Activated B cell treated with CpG ODN at 0.5 μM for 24 hours (primary cell): ENCODE data around the gene SF3B4. TPM values are rescaled to one million over a fixed set of nuclear protein-coding genes. Genes with fewer than 3 reads are reported as not detected.

Experiments used
- ATAC-seq: fragments of 200-7000 bp; cut with Tn5 transposase; one replicate; pipeline ENCODE4 v1.10.0; 2021; ENCODE audit warnings: low read depth, mild to moderate bottlenecking, moderate library complexity
- CTCF ChIA-PET: fragments of 350-600 bp; sonication (Branson Sonifier 250); formaldehyde crosslinking; loops from one replicate; lab custom pipeline; 2021; ENCODE audit warnings: antibody characterized with exemption; lab: Charles Lee
- POLR2A ChIA-PET: fragments of 350-600 bp; sonication (Branson Sonifier 250); formaldehyde crosslinking; loops from one replicate; lab custom pipeline; 2021; ENCODE audit warnings: antibody characterized with exemption; lab: Charles Lee
- DNase-seq: peaks from one replicate; pipeline ENCODE4 v3.0.0; 2022
- H3K27ac Mint-ChIP-seq: one replicate; pipeline ENCODE4 v1.8.0; 2020; ENCODE audit warnings: mixed read lengths
- H3K27me3 Mint-ChIP-seq: one replicate; pipeline ENCODE4 v1.8.0; 2021; ENCODE audit warnings: mixed read lengths
- H3K36me3 Mint-ChIP-seq: one replicate; pipeline ENCODE4 v1.8.0; 2021; ENCODE audit warnings: low read depth, mixed read lengths
- H3K4me1 Mint-ChIP-seq: one replicate; pipeline ENCODE4 v1.8.0; 2021; ENCODE audit warnings: mixed read lengths
- H3K4me3 Mint-ChIP-seq: one replicate; pipeline ENCODE4 v1.8.0; 2020; ENCODE audit warnings: mild to moderate bottlenecking, mixed read lengths
- H3K9me3 Mint-ChIP-seq: one replicate; pipeline ENCODE4 v1.8.0; 2020; ENCODE audit warnings: mixed read lengths
- CTCF ChIP-seq: fragments of 200-600 bp; IDR thresholded peaks from one replicate; pipeline ENCODE4 v1.8.0; 2022; ENCODE audit warnings: antibody characterized with exemption, mild to moderate bottlenecking
- intact Hi-C: fragments of 100-400 bp; cut with micrococcal nuclease; formaldehyde crosslinking; loops from one replicate; pipeline ENCODE4 v1.15.1; 2024
- total RNA-seq: library from RNA; stranded (reverse); gene quantifications from 2 replicates; pipeline ENCODE4 v1.2.3, GENCODE V29; 2022

Gene SF3B4
- 80.8 and 86.2 TPM in 2 replicates for total RNA-seq

GRCh38 chr1:149927563-149928400 lies at the start of gene SF3B4:
Gene SF3B4 (minus strand): TSS chr1:149927803. CDS start chr1:149927759, 44 bp downstream.
- peak within 1 kb of the TSS; percentile 95 for H3K27ac Mint-ChIP-seq
- peaks cover 12% of the 10 kb centered on the region for H3K27me3 Mint-ChIP-seq
- peaks cover 36% of the 10 kb centered on the region for H3K4me1 Mint-ChIP-seq
- intact Hi-C loops = loop anchor here (1.0 to 2.0 kb wide), 4 partner anchors 28 to 260 kb away; partner anchors contain the start of gene BOLA1
- H3K36me3 Mint-ChIP-seq = peaks cover 43% of the 10 kb centered on the region
- ATAC-seq = peak; percentile 96
- DNase-seq = peak; percentile 94
- CTCF ChIA-PET = interaction anchor here (1.0 to 1.2 kb wide), 2 partner anchors 34 to 259 kb away, joined by 3 to 4 read pairs; no protein-coding TSS in a partner anchor
- H3K9me3 Mint-ChIP-seq = no peaks in the 10 kb centered on the region
- POLR2A ChIA-PET = interaction anchor here (0.6 to 5.7 kb wide), 19 partner anchors 11 to 436 kb away, joined by 3 to 122 read pairs (median 4); partner anchors contain the start of genes PLEKHO1, RPRD2 and VPS45
- no peak for TF ChIP-seq CTCF
- peak within 1 kb of the TSS; percentile 98 for H3K4me3 Mint-ChIP-seq

- Mint-ChIP-seq H3K27ac (no peak overlapping the region), H3K36me3 (no peaks in the 10 kb centered on the region), H3K9me3 (no peaks in the 10 kb centered on the region), H3K4me3 (no peak overlapping the region), H3K27me3 (no peaks in the 10 kb centered on the region), H3K4me1 (peaks cover 4% of the 10 kb centered on the region)
- TF ChIP-seq CTCF = no peak
- POLR2A ChIA-PET = no interaction called here
- intact Hi-C loops = no loop called here
- no peak for ATAC-seq
- CTCF ChIA-PET = no interaction called here
- DNase-seq = no peak
Measured at GRCh38 chr1:149977345-149977744, 49.7 kb upstream of the SF3B4 start.

- Mint-ChIP-seq H3K36me3 (peaks cover 5% of the 10 kb centered on the region), H3K27ac (no peak overlapping the region), H3K4me3 (no peak overlapping the region), H3K9me3 (no peaks in the 10 kb centered on the region), H3K4me1 (peaks cover 2% of the 10 kb centered on the region), H3K27me3 (no peaks in the 10 kb centered on the region)
- POLR2A ChIA-PET = no interaction called here
- TF ChIP-seq CTCF = no peak
- CTCF ChIA-PET = interaction anchor here (1.0 kb wide), 1 partner anchor 10 kb away, joined by 3 read pairs; no protein-coding TSS in a partner anchor
- no peak for ATAC-seq
- intact Hi-C loops = no loop called here
- no peak for DNase-seq
Measured at GRCh38 chr1:149972547-149972946, 44.9 kb upstream of the SF3B4 start.

GRCh38 chr1:149967646-149968045 lies 40.0 kb upstream of the SF3B4 start:
- Mint-ChIP-seq H3K9me3 (no peaks in the 10 kb centered on the region), H3K27me3 (no peaks in the 10 kb centered on the region), H3K27ac (no peak overlapping the region), H3K4me1 (no peaks in the 10 kb centered on the region), H3K4me3 (no peak overlapping the region), H3K36me3 (peaks cover 8% of the 10 kb centered on the region)
- CTCF ChIA-PET = no interaction called here
- intact Hi-C loops = no loop called here
- POLR2A ChIA-PET = no interaction called here
- TF ChIP-seq CTCF = no peak
- ATAC-seq (no peak), DNase-seq (no peak)

GRCh38 chr1:149967041-149967440 lies 39.4 kb upstream of the SF3B4 start:
- TF ChIP-seq CTCF = no peak
- CTCF ChIA-PET = no interaction called here
- peaks cover 8% of the 10 kb centered on the region for H3K36me3 Mint-ChIP-seq
- no peak overlapping the region for H3K27ac Mint-ChIP-seq
- intact Hi-C loops = no loop called here
- DNase-seq (no peak), ATAC-seq (no peak)
- H3K27me3 Mint-ChIP-seq = no peaks in the 10 kb centered on the region
- peaks cover 3% of the 10 kb centered on the region for H3K4me1 Mint-ChIP-seq
- no peak overlapping the region for H3K4me3 Mint-ChIP-seq
- H3K9me3 Mint-ChIP-seq = no peaks in the 10 kb centered on the region
- POLR2A ChIA-PET = no interaction called here
